Vagina (tissue), 2 donors: ENCODE results near the gene AKIRIN2. TPM values are rescaled to one million over a fixed set of nuclear protein-coding genes. Genes with fewer than 3 reads are reported as not detected.

Experiments
- DNase-seq, 2 donors: peaks; one replicate each; pipeline ENCODE4 v3.0.0-alpha.2; 2017; ENCODE audit errors: extremely low spot score in 2 of 2
- H3K27ac ChIP-seq: fragments of 200-600 bp; sonication (generic); one replicate; pipeline ENCODE4 v1.5.1; 2019
- H3K27me3 ChIP-seq: fragments of 200-600 bp; sonication (generic); one replicate; pipeline ENCODE4 v1.5.1; 2019
- H3K36me3 ChIP-seq, 2 donors: fragments of 200-600 bp; sonication (generic); one replicate each; pipeline ENCODE4 v1.5.1; 2017 to 2019
- H3K4me1 ChIP-seq: fragments of 200-600 bp; sonication (generic); one replicate; pipeline ENCODE4 v1.5.1; 2019
- H3K4me3 ChIP-seq, 2 donors: fragments of 200-600 bp; sonication (generic); 1 replicate in 1 of 2; 2 replicates in 1 of 2; pipeline ENCODE4 v1.5.1; 2016 to 2019
- H3K9me3 ChIP-seq: fragments of 200-600 bp; sonication (generic); one replicate; pipeline ENCODE4 v1.5.1; 2019
- POLR2A ChIP-seq, 2 donors: fragments of 450-650 bp; IDR thresholded peaks; one replicate each; pipeline ENCODE4 v1.6.1; 2017; ENCODE audit warnings: antibody characterized with exemption in 2 of 2, mild to moderate bottlenecking in 2 of 2, moderate library complexity in 2 of 2
- POLR2AphosphoS5 ChIP-seq, 2 donors: sonication (generic); formaldehyde crosslinking; IDR thresholded peaks; one replicate each; pipeline ENCODE4 v1.9.0; 2017; ENCODE audit warnings: antibody characterized with exemption in 2 of 2, mild to moderate bottlenecking in 2 of 2, low read depth in 1 of 2; ENCODE audit not compliant: insufficient read depth in 1 of 2
- intact Hi-C: fragments of 100-400 bp; cut with DNase I; formaldehyde crosslinking; loops from one replicate; pipeline ENCODE4 v1.15.1; 2023
- total RNA-seq: library from RNA; depleted of rRNA; stranded (reverse); fragments of >200 nt; gene quantifications from one replicate; pipeline ENCODE4 v1.2.3, GENCODE V29; 2016
- TF ChIP-seq, protein P1 (sequence below), 3 experiments: fragments of 450-650 bp in 2 of 3; fragments of 200-600 bp in 1 of 3; sonication (generic) in 1 of 3; IDR thresholded peaks; one replicate each; pipeline ENCODE4 v1.5.1; 2017 to 2019; ENCODE audit warnings: antibody characterized with exemption in 3 of 3, mild to moderate bottlenecking in 2 of 3, moderate library complexity in 2 of 3

The AKIRIN2 gene
- total RNA-seq, 1 donor from 2014 or later: 32.9 TPM

DNA sequence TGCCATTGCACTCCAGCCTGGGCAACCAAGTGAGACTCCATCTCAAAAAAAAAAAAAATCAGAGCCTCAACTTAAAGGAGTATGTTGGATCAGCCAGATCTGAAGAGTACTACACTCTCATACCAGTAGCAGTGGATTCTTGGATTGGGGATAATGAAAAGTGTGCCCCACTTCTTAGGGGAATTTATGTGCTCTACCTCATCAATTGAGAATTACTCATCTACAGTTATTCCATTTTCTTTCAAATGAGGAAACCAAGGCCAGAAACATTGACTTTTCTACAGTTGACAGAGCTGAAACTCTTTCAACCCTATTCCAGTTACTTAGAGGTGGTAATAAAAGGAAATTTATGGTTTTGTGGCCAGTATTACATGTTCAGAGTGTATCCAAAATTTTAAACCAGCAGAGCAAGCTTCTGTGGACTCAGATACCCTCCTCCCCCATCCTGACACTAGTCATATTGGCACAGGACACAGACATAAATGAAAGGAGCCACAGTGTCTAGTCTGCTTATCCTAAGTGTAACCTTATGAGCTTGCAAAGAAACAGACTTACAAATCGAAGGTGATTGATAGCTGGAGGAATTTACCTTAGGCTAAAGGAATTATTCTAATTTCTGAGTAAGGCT lies 60.9 kb downstream of the AKIRIN2 start:
- Histone ChIP-seq H3K36me3 (peaks cover 0 to 4% of the 10 kb centered on the region in 2 donors), H3K4me1 (no peaks in the 10 kb centered on the region), H3K9me3 (no peaks in the 10 kb centered on the region), H3K4me3 (no peak overlapping the region), H3K27ac (no peak overlapping the region), H3K27me3 (no peaks in the 10 kb centered on the region)
- DNase-seq: no peak
- intact Hi-C loops: no loop called here
- no peak for TF ChIP-seq POLR2A (IDR thresholded peaks at IDR 0.05)
- TF ChIP-seq, protein P1, sequence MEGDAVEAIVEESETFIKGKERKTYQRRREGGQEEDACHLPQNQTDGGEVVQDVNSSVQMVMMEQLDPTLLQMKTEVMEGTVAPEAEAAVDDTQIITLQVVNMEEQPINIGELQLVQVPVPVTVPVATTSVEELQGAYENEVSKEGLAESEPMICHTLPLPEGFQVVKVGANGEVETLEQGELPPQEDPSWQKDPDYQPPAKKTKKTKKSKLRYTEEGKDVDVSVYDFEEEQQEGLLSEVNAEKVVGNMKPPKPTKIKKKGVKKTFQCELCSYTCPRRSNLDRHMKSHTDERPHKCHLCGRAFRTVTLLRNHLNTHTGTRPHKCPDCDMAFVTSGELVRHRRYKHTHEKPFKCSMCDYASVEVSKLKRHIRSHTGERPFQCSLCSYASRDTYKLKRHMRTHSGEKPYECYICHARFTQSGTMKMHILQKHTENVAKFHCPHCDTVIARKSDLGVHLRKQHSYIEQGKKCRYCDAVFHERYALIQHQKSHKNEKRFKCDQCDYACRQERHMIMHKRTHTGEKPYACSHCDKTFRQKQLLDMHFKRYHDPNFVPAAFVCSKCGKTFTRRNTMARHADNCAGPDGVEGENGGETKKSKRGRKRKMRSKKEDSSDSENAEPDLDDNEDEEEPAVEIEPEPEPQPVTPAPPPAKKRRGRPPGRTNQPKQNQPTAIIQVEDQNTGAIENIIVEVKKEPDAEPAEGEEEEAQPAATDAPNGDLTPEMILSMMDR (IDR thresholded peaks at IDR 0.05): no peak
- no peak for TF ChIP-seq POLR2AphosphoS5 (IDR thresholded peaks at IDR 0.05; ENCODE audit: insufficient read depth in 1 of 2, low read depth in 1 of 2)

DNA sequence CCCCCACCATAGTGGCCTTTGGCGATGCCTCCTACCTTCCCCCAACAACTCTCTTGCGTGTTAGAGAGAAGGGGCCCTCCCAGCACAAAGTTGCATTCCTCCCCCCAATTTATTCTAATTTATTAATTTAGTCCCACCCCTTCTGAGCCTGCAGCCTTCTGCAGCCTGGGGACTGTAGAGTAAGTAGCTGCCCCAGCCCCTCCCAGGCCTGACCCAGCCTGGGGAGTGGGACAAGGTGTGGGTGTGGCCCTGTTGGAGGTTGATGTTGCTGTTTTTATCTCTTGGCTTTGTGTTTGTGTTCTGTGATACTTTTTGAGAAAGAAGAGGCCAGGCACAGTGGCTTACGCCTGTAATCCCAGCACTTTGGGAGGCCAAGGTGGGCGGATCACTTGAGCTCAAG lies 62.7 kb downstream of the AKIRIN2 start:
- intact Hi-C loops: no loop called here
- no peaks in the 10 kb centered on the region for H3K27me3 ChIP-seq
- DNase-seq: no peak
- H3K9me3 ChIP-seq: no peaks in the 10 kb centered on the region
- H3K27ac ChIP-seq: no peak overlapping the region
- no peaks in the 10 kb centered on the region for H3K4me1 ChIP-seq
- peaks cover 0 to 4% of the 10 kb centered on the region in 2 donors for H3K36me3 ChIP-seq
- TF ChIP-seq POLR2A (IDR thresholded peaks at IDR 0.05) (no peak), POLR2AphosphoS5 (IDR thresholded peaks at IDR 0.05; ENCODE audit: insufficient read depth in 1 of 2, low read depth in 1 of 2) (no peak)
- TF ChIP-seq, protein P1 (IDR thresholded peaks at IDR 0.05): no peak
- no peak overlapping the region for H3K4me3 ChIP-seq

DNA sequence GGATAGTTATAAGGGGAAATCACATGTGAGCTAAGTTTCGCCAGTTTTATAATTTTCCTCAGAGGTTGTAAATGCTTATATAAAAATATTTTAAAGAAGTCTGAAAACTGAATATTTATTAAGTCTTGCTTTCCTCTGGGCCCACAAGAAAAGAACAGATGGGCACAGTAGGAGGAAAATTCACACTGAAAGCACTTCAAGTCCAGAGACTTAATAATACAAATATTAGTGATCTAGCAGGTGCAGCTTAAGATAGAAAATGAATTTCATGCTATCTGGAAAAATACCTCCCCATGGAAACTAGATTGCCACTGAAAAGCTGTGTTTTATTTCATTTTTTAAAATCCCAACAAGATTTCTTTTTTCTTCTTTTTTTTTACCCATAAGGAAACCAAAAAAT lies 64.9 kb downstream of the AKIRIN2 start:
- no peak overlapping the region for H3K27ac ChIP-seq
- peaks cover 0 to 4% of the 10 kb centered on the region in 2 donors for H3K36me3 ChIP-seq
- intact Hi-C loops: no loop called here
- TF ChIP-seq POLR2A (IDR thresholded peaks at IDR 0.05): no peak
- TF ChIP-seq POLR2AphosphoS5 (IDR thresholded peaks at IDR 0.05; ENCODE audit: insufficient read depth in 1 of 2, low read depth in 1 of 2): no peak
- TF ChIP-seq, protein P1 (IDR thresholded peaks at IDR 0.05): no peak
- H3K9me3 ChIP-seq: no peaks in the 10 kb centered on the region
- no peaks in the 10 kb centered on the region for H3K4me1 ChIP-seq
- DNase-seq: no peak
- no peak overlapping the region for H3K4me3 ChIP-seq
- H3K27me3 ChIP-seq: no peaks in the 10 kb centered on the region

DNA sequence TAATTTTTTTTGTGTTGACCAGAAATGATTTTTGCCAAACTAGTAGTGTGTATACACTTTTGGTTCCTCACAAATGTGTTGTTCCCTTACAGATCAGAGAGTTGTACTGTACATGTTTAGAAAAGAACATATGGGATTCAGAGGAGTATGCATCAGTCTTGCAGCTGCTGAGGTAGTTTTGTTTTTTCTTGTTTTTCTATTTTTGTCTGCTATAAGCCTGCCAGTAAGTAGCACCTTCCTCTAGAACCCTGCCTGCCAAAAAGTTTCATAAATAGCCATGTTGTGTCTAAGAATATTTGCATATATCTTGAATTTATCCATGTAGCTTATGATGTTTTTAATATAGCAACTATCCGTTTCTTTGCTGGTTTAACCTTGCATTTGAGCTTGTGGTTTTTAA lies 65.7 kb downstream of the AKIRIN2 start:
- no peaks in the 10 kb centered on the region for H3K9me3 ChIP-seq
- intact Hi-C loops: no loop called here
- H3K27ac ChIP-seq: no peak overlapping the region
- DNase-seq: no peak
- peaks cover 0 to 4% of the 10 kb centered on the region in 2 donors for H3K36me3 ChIP-seq
- H3K4me1 ChIP-seq: no peaks in the 10 kb centered on the region
- TF ChIP-seq POLR2A (IDR thresholded peaks at IDR 0.05) (no peak), POLR2AphosphoS5 (IDR thresholded peaks at IDR 0.05; ENCODE audit: insufficient read depth in 1 of 2, low read depth in 1 of 2) (no peak)
- TF ChIP-seq, protein P1 (IDR thresholded peaks at IDR 0.05): no peak
- no peak overlapping the region for H3K4me3 ChIP-seq
- no peaks in the 10 kb centered on the region for H3K27me3 ChIP-seq

DNA sequence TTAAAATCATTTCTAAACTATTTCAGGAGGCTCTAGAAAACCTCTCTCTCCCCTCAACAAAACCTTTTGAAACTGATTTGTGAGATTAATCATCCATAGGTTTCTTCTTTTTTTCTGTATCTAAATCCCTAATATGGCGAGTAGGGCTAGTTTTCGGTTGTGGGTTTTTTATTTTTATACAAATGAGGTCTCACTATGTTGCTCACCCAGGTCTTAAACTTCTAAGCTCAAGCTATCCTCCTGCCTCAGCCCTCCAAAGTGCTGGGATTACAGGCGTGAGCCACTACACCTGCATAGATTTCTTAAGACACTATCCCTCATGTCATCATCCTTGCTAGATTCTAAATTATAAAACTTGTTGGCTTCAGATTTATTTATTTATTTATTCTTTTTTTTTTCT lies 68.2 kb downstream of the AKIRIN2 start:
- DNase-seq: no peak
- no peaks in the 10 kb centered on the region for H3K4me1 ChIP-seq
- no peak overlapping the region for H3K4me3 ChIP-seq
- TF ChIP-seq, protein P1 (IDR thresholded peaks at IDR 0.05): no peak
- TF ChIP-seq POLR2A (IDR thresholded peaks at IDR 0.05) (no peak), POLR2AphosphoS5 (IDR thresholded peaks at IDR 0.05; ENCODE audit: insufficient read depth in 1 of 2, low read depth in 1 of 2) (no peak)
- no peaks in the 10 kb centered on the region for H3K36me3 ChIP-seq
- intact Hi-C loops: no loop called here
- no peak overlapping the region for H3K27ac ChIP-seq
- no peaks in the 10 kb centered on the region for H3K27me3 ChIP-seq
- H3K9me3 ChIP-seq: no peaks in the 10 kb centered on the region
